Lung (tissue), 12 donors: ENCODE data around the gene BTNL9. TPM values are rescaled to one million over a fixed set of nuclear protein-coding genes. Genes with fewer than 3 reads are reported as not detected.

ENCODE experiments used
- ATAC-seq: fragments of 200-7000 bp; cut with Tn5 transposase; one replicate; pipeline ENCODE4 v1.9.1; 2020; ENCODE audit warnings: moderate number of reproducible peaks; ENCODE audit not compliant: insufficient read depth, low FRiP score
- DNase-seq, 3 donors: peaks; one replicate each; pipeline ENCODE4 v3.0.0-alpha.2; 2013 to 2017
- H3K27ac ChIP-seq, 2 donors: one replicate each; pipeline ENCODE4 v1.5.1; 2013; ENCODE audit warnings: mild to moderate bottlenecking in 2 of 2, moderate library complexity in 2 of 2, control low read depth in 1 of 2, inconsistent platforms in 1 of 2, low read depth in 1 of 2, low read length in 1 of 2
- H3K27me3 ChIP-seq, 3 donors: one replicate each; pipeline ENCODE4 v1.5.1; 2013; ENCODE audit warnings: low read length in 2 of 3; ENCODE audit not compliant: control insufficient read depth in 3 of 3, insufficient read depth in 3 of 3
- H3K36me3 ChIP-seq, 4 donors: one replicate each; pipeline ENCODE4 v1.5.1; 2013; ENCODE audit warnings: low read length in 4 of 4, mild to moderate bottlenecking in 1 of 4, moderate library complexity in 1 of 4; ENCODE audit not compliant: control insufficient read depth in 4 of 4, insufficient read depth in 4 of 4
- H3K4me1 ChIP-seq, 5 donors: one replicate each; pipeline ENCODE4 v1.5.1; 2013; ENCODE audit warnings: low read length in 5 of 5, mild to moderate bottlenecking in 2 of 5, moderate library complexity in 1 of 5; ENCODE audit not compliant: control insufficient read depth in 5 of 5, insufficient read depth in 5 of 5
- H3K4me3 ChIP-seq: one replicate; pipeline ENCODE4 v1.5.1; 2013; ENCODE audit warnings: mild to moderate bottlenecking, control low read depth, moderate library complexity
- H3K9ac ChIP-seq, 2 donors: one replicate each; pipeline ENCODE4 v1.5.1; 2013; ENCODE audit warnings: low read length in 2 of 2, control low read depth in 1 of 2; ENCODE audit not compliant: insufficient read depth in 1 of 2
- H3K9me3 ChIP-seq, 4 donors: one replicate each; pipeline ENCODE4 v1.5.1; 2013; ENCODE audit warnings: low read length in 3 of 4, mild to moderate bottlenecking in 1 of 4, moderate library complexity in 1 of 4; ENCODE audit not compliant: control insufficient read depth in 4 of 4, insufficient read depth in 3 of 4
- CTCF ChIP-seq: IDR thresholded peaks from 2 replicates; pipeline ENCODE4 v1.5.1; 2012; ENCODE audit warnings: mild to moderate bottlenecking; ENCODE audit errors: control extremely low read depth, extremely low read depth
- WGBS, 2 donors: extraction: QIAGEN DNeasy Blood & Tissue Kit; methylation state at CpG; one replicate each; pipeline ENCODE4 v1.1.7; 2013; 5-methylcytosine and 5-hydroxymethylcytosine counted together
- polyA plus RNA-seq, 2 donors: library from polyadenylated mRNA; stranded (reverse); fragments of 200-250 nt; gene quantifications; one replicate each; pipeline ENCODE4 v1.2.1, GENCODE V29; 2013
- total RNA-seq, 2 donors: library from RNA; depleted of rRNA in 1 of 2; stranded (reverse); fragments of >200 nt in 1 of 2; gene quantifications; one replicate each; pipeline ENCODE4 v1.2.1, GENCODE V29; 2014 to 2021
- donor health status: control.
- donor health status: control.
- donor health status: Bipolar disorder and iron deficiency.
- donor health status: healthy.
- donor health status: DM: yes; HTN: yes; CAD: no.

Gene BTNL9
- total and polyA plus RNA-seq, 4 donors = 23.5 to 73.1 (median 62.3) TPM

GRCh38 chr5:181076920-181077319 lies 36.9 kb downstream of the BTNL9 start:
- Histone ChIP-seq H3K4me1 (no peaks in the 10 kb centered on the region), H3K9ac (no peak overlapping the region), H3K36me3 (no peaks in the 10 kb centered on the region), H3K27me3 (no peaks in the 10 kb centered on the region), H3K4me3 (no peak overlapping the region), H3K27ac (no peak overlapping the region), H3K9me3 (peaks cover 0 to 15% (median 2%) of the 10 kb centered on the region in 4 donors)
- no peak for DNase-seq
- no peak for TF ChIP-seq CTCF
- no peak for ATAC-seq

- DNase-seq (no peak), ATAC-seq (no peak)
- no peak overlapping the region for H3K9ac ChIP-seq
- H3K4me1 ChIP-seq = no peaks in the 10 kb centered on the region
- TF ChIP-seq CTCF = no peak
- peaks cover 0 to 5% (median 2%) of the 10 kb centered on the region in 4 donors for H3K9me3 ChIP-seq
- H3K27ac ChIP-seq = no peak overlapping the region
- H3K36me3 ChIP-seq = no peaks in the 10 kb centered on the region
- no peak overlapping the region for H3K4me3 ChIP-seq
- peaks cover 0 to 32% (median 0%) of the 10 kb centered on the region in 3 donors for H3K27me3 ChIP-seq
Observed at GRCh38 chr5:181081989-181082388, 41.9 kb downstream of the BTNL9 start.

- no peak for ATAC-seq
- H3K27ac ChIP-seq = no peak overlapping the region
- peaks cover 0 to 37% (median 0%) of the 10 kb centered on the region in 3 donors for H3K27me3 ChIP-seq
- no peak overlapping the region for H3K9ac ChIP-seq
- no peak for DNase-seq
- H3K9me3 ChIP-seq = peaks cover 0 to 5% (median 0%) of the 10 kb centered on the region in 4 donors
- no peaks in the 10 kb centered on the region for H3K36me3 ChIP-seq
- 49 to 57% methylated on average over 18 of the region's 18 CpGs for WGBS, 2 donors
- H3K4me3 ChIP-seq = no peak overlapping the region
- H3K4me1 ChIP-seq = no peaks in the 10 kb centered on the region
- no peak for TF ChIP-seq CTCF
Observed at GRCh38 chr5:181084621-181085195, 44.6 kb downstream of the BTNL9 start.
